ENCODE results near the gene CABLES1.

Gene CABLES1

DNA sequence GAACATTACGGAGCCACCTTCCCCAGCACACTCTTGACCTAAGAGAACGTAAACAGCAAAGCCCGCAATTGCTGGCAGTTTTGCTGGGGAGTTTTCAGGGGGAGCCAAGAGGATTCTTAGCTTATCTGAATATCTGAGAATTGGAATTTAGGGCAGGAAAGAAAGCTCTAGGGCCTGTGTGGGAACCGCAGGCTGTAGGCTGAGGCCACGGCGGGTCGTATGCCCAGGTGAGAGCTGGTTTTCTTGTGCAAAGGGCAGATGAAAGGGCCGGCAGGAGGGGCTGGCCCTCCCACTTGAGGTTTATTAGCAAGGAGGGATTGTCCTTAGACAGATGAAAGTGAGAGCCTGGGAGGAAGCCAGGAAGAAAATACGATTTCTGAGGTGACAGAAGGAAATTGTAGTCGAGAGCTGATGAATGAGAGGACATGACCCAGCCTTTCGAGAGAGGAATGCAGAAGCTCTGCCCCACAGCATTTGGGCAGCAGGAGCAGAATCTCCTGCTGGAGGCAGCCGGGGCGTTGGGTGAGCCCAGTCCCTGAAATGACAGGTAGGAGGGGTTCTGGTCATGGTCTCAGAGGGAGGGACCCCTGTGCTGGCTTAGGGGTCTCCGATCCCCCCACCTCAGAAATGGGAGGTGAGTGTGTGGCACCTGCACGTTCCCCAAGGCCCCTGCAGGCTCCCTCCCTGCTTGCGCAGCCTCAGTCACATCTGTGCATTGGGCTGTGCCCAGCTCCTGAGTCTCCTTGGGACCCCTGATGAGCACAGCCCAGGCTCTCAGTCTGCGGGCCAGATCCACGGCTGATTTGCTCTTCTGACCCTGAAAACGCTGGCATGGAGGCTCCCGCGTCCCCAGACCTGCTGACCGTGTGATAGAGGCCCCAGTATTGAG lies 61.1 kb downstream of the CABLES1 start:
- no peak for DNase-seq

DNA sequence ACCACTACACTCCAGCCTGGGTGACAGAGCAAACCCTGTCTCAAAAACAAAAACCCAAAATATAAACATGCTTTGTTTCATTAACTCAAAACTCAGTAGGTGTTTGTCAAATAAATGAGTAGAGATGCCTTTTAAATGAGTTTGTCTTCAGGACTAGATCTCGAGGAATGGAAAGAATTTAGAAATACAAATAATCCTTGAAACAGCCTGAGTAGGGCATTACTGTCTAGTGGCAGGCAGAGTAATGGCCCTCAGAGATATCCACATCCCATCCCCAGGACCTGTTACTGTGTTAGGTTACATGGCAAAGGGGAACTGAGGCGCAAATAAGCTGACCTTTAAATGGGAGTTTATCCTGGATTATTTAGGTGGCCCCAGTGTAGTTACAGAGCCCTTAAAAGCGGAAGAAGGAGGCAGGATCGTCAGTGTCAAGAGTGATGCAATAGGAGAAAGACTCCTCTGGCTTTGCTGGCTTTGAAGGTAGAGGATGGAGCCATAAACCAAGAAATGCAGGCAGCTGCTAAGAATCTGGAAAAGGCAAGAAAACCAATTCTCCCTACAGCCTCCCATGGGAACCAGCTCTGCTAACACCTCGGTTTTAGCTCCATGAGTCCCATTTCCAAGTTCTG lies 63.0 kb downstream of the CABLES1 start:
- DNase-seq = no peak

DNA sequence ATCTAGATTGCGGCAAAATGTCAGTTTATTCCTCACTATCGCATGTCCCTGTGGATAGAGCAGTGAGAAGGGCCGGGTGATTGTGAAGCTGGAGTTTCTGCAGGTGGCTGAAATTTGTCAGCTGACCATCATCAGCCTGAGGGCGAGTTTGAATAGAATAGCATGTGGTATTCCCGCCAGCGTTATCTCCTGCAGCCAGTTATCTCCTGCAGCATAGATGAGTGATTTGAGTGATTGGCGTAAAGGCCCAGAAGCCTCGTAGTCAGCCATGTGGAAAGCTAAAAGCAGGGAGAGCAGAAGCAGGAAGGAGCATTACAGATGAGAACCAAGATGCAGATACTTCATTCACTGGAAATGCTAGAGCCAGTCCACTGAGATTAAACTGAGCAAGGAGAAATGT lies 65.5 kb downstream of the CABLES1 start:
- DNase-seq = no peak

DNA sequence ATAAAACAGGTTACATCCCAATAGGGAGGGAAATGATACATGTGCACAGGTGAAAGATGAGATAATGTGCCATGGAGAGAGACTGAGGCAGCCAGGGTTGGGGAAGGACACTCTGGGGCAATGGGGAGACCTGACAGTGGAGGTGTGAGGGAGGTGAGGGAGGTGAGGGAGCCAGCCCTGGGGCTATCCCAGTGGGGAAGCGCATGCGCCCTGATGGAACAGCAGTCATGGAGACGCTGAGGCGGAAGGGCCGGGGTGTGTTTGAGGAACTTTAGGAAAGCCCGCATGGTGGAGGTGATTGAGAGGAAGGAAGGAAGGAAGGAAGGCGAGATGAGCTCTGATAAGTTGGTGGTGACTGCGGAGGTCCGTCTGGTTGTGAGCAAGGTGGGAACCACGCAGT lies 66.5 kb downstream of the CABLES1 start:
- DNase-seq = no peak

DNA sequence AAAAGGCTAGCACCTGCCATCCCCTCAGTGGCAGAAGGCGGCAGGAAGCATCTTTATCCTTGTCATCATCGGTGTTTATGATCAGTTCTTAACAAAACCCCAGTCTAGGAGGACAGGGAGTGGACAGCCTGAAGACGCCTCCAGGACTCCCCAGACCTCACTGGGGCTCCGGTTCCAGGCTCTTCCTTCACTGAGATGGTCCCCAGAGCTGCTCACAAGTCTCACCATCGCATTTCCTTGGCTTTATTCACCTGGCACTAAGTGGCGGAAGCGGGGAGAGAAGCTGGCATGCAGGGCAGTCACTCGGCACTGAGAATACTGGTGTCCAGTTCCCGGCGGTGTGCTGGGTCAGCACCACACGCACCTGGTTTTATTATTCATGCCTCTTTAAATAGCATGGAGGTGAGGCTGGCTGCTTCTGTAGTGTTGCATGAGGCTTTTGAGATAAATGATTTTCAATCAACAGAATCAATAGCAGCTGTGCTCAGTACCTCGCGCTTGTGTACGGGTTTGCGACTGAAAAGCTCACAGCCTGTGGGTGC lies 68.7 kb downstream of the CABLES1 start:
- no peak for DNase-seq

DNA sequence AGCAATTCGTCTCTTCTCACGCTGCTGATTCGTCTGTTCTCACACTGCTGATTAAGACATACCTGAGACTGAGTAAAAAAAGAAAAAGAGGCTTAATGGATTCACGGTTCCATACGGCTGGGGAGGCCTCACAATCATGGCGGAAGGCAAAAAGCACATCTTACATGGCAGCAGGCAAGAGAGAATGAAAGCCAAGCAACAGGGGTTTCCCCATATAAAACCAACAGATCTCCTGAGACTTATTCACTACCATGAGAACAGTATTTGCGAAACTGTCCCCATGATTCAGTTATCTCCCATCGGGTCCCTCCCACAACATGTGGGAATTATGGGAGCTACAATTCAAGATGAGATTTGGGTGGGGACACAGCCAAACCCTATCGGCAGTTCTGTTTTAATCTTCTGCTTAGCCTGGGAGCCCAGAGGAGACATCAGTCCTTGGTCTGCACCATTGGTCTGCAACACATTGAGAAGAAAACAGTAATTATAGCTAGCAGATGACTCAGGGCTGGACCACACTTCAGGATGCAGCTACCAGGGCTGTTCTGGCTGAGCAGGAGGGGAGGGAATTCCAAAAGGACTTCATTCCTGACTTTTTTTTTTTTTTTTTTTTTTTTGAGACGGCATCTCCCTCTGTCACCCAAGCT lies 69.4 kb downstream of the CABLES1 start:
- peak; percentile 21 for DNase-seq

DNA sequence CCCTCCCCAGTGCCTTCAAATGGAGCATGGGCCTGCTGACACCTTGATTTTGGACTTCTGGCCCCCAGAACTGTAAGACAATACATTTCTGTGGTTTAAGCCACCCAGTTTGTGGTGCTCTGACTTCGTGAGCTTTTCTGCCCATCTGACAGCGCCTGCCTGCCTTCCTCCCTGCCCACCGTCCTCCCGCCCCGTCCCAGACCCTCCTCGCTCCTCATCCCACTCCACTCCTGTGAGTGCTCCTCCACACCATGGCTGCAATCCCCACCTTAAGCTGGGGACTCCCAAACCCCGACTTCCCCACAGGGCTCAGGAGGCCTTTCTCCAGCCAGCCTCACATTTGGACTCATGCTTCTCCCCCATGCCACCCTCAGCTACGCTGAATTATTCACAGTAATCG lies 70.7 kb downstream of the CABLES1 start:
- DNase-seq = no peak

DNA sequence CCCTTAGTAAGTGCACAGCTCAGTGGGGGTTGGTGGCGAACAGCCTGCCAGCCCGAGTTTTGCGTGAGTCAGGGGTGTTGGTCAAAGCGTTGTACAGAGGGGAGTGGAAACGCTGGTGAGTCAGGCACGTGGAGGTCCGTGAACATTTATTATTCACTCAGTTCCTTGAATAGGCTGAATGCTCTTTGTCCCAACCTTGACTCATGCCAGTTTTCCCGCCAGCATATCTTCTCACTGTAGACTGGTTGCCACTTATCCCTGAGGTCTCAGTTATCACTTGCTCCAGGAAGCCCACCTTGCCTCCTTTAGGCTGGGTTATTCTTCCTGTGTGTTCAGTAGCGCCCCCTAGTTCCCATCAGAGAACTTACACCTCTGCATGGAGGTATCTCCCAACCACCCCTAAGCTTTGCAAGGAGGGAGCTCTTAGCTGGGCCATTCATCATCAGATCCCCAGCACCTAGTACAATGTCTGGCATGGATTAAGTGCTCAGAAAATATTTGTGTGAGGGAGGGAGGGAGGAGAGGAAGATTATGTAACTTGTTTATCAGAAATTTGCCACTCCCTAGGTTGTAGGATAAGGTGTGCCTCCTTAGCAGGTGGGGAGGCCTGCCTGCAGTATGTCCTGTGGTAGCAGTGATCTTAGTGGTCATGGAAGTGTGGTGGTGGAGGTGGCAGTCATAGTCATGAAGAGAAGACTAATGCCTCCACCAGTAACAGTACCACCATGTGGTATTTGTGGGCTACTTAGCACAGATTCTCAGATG lies 72.1 kb downstream of the CABLES1 start:
- peak; percentile 7 for DNase-seq

DNA sequence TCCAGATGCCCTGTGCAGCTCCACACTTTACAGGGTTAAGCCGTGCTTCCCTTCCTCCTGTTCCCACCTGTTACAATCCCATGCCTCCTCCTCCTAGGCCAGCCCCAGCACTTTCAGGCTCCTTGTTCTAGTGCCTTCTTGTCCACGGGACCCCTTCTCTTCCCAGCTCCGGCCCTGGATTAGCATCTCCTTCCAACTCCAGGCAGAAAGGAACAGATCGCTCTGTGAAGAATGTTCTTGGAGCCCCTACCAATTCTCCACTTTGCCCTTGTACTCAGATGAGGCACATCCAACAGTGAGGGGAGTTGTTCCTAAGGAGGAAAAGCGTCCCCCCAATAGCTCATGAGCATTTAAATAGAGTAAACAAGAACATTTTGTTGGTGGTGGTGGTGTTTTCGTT lies 72.7 kb downstream of the CABLES1 start:
- DNase-seq = no peak

DNA sequence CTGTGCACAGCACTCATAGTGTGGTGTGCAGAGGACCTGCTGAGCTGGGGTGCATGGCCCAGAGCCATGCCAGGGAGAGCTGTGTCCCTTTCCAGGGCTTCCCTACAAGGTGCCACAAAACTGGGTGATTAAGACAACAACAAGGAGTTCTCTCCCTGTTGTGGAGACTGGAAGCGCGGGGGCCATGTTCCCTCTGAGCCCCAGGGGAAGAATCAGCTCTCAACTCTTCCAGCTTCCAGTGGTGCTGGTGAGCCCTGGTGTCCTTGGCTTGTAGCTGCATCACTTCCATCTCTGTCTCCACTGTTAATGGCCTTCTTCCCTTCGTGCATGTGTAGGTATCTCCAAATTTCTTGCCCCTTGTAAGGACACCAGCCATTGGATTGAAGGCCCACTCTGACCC lies 73.3 kb downstream of the CABLES1 start:
- DNase-seq = no peak

DNA sequence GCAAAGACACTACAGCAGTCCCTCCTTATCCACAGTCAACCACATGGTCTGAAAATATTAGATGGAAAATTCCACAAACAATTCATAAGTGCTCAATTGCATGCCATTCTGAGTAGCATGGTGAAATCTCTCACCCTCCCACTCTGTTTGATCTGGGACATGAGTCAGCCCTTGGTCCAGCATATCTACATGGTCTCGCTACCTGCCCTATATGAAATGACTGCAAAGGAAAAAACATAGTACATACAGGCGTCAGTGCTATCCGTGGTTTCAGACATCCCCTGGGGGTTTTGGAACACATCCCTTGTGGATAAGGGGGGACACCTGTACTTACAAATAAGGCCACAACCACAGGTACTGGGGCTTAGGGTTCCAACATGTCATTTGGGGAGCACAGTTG lies 73.7 kb downstream of the CABLES1 start:
- peak; percentile 13 for DNase-seq

DNA sequence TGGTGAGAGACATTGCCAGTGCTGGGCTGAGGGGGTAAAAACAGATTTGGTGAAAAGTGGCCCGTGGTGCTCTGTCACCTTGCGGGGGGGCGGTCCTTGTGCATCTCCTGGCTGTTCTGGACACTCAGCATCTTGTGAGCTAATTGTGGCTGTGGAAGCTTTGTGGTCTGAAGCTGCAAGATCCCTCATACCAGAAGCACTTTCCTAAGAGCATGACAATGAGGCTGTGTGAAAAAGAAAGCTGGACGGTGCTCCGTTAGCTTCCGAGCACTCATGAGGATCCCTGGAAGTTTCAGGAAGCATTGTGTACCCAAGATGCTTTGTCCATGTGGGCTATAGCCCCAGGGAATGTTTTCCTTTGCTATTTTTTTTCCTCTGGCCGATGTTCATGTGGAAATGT lies 74.5 kb downstream of the CABLES1 start:
- DNase-seq = no peak

DNA sequence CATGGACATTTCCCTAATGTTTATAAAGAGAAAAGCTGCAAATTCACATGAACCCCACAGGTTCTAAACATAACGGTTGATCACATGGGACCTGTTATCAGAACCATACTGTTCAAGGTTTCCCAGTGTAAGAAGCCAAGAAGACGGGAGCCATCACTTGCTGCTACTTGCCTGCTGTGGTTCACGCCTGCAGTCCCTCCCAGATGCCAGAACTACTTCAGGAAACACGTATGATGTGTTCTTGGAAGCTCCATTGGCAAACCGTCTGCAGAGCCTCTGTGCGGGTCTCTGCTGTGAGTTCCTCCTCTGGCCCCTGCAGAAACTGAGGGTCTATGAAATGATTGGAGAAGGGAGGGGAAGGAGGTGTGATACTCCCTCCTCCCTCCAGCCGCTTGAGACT lies 75.2 kb downstream of the CABLES1 start:
- no peak for DNase-seq

DNA sequence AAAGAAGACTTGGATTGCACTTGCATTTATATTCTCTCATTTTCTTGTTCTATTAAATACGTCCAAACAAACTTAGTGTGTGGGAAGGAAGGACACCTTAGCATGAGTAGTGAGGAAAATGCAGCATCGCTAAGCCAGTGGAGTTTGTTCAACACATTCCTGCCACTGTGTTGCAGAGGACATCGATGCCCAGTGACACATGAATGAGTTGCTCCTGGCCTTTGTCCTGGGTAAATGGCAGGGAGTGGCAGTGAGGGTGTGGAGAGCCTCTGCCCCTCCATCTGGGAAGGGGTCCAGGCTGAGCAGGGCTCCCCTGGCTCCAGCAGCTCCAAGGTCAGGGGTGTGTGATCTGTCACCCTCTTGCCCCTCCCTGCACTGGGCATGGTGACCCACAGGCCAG lies 75.9 kb downstream of the CABLES1 start:
- no peak for DNase-seq

DNA sequence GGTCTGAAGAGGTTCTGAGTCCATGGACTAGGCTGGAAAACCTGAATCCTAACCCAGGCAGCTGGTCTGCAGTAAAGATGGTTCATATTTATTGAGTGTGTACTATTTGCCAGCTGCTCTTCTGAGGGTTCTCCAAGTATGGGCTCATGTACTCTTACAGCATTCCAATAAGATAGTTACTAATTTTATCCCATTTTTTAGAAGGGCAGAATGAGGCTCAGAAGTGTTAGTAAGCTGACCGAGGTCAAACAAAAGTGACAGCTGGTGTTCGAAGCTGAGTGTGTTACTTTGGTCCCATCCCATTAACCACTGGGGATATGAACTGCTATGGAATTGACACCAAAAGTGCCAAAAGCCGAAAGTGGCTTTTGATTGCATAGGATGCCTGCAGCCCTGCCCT lies 76.9 kb downstream of the CABLES1 start:
- DNase-seq = no peak

DNA sequence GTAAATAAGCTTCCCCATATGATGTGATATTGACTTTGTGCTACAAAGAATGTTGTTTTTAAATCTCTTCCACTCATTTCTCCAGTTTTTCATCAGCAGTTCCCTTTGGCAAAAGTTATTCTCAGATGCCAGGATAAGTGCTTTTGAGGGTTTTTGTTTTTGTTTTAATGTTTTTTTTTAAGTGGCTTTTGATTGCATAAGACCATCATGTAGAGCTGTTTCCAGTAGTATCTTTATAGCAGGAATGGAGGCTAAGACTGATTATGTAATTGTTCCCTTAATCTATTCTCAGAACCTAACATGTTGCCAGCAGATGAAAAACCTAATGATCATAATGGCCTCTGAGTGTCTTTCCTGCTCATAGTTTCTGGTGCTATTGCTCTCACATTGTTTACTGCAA lies 77.9 kb downstream of the CABLES1 start:
- no peak for DNase-seq

DNA sequence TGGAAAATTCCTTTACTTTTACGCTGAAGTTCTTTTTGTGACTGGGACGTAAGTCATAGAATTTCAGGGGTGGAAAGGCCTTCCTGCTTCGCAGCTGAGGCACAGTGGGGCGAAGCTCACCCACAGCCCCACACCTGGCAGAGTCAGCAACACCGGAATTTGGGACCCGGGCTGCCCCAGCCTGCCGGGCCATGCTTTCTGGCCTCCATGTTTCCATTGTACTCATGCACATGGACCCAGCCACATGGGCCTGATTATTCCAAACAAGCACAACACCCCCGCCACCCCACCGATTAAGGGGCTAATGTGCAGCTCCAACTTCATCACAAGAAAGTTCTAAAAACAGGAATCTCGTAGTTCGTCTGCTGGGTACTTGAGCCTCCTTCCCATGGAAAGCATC lies 82.5 kb downstream of the CABLES1 start:
- no peak for DNase-seq

DNA sequence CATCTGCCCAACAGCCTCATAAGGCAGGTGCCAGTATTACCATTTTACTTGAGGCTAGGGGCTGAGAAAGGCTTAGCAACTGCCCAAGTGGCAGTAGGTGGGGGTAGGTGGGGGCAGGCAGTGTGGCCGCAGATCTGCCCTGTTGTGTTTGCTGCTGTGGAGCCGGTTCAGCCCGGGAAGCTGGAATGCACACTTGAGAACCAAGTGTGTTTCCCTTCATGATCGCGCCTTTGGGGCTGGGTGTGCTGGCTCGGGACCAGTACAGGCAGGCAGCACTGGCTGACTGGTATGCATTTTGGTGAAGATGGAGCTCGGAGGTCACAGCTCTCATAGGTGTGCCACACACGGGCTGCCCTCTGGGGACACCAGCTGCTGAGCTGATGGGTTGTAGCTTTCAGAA lies 85.1 kb downstream of the CABLES1 start:
- no peak for DNase-seq

DNA sequence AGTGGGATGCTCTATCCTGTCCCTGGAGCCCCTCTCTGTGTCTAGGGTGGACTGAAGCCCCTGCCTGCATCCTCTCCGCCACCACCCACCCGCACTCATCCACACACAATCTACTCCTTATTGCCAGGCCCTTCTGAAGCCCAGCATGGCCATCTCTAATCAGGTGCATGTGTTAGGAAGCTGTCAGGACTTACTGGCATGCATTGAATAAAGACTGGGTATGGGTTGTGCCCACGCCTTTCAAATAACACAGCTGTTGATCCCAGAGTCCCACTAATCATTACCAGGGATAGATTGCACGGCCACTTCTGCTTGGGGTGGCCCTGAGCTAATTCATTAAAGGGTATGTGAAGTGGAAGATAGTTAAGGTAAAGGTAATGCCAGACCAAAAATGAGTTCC lies 88.4 kb downstream of the CABLES1 start:
- no peak for DNase-seq

DNA sequence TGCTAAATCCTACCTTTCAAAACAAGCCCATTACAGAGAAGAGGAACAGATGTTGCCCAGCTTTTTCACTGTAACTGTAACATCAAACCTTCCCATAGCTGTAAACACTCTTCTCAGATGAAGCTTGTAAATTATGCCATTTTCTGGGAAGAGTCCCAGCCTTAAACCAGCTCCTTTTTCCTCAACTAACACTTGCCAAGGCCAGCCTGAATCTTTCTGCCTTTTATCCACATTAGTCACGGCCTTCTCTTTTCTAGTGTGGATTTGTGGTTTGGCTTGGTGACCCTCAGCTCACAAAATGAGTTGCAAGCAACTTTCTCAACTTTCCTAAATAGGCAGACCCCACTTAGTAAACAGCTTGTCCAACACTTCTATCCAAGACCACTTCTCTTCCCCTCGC lies 90.2 kb downstream of the CABLES1 start:
- DNase-seq = peak; percentile 97

DNA sequence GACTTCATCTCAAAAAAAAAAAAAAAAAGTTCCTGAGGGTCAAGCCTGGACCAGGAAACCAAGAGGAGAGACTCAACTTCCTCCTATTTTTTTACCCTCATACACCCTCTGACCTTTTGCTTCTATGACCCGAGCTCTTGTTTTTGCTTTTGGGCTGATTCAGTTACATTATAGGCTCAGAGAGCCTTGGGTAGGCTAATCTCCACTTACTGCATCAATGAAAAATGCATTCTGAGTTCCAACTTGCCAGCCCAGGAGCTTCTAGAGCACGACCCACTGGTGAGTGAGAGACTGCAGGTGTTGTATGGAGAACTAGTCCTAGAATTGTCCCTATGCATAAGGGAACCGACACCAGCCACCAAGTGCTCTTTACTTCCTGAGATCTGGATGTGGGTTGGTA lies 91.1 kb downstream of the CABLES1 start:
- DNase-seq = peak; percentile 90

DNA sequence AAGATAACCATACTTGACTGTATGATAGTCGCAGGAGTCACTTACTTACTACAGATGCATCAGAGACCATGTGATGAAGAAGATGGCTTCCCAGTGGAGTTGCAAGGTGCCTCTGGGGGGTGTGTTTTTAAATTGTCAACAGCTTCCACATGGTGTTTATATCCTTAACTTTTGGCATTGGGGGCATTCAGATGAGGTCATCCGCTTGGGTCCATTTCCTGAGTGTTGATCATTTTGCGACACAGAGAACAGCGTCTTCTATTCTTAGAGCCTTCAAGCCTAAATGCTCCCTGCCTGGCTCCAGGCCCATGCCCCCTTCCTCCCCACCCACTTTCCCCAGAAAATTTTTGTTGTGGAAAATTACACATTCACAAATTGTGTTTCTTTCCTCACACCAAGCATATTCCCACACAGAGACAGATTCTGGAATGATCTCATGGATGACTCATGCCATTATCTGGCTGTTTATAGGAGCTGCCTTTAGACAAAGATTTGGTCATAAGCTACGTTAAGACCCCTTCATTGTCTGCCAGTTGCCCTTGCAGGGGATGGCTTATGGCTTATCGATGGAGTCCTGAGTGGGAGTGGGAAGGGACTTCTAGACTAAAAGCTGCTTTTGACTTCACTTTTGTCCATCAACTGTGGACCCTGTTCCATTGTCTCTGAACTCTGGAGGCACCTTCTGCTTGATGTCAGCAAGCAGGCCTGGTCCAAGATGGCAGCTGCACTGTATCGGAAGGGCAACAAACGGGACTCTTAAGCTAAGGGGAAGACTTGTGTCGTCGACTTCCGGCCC lies 91.8 kb downstream of the CABLES1 start:
- peak; percentile 79 for DNase-seq
